A549 treated with Mapracorat at 1 μM for 4 hours (cell line): Measurements from ENCODE around the gene ZSCAN26. TPM values are rescaled to one million over a fixed set of nuclear protein-coding genes. Genes with fewer than 3 reads are reported as not detected.

Experiments used
- total RNA-seq: library from RNA; stranded (reverse); fragments of 200-300 nt; extraction: Qiagen RNA extraction; gene quantifications from 5 replicates; pipeline ENCODE4 v1.2.3, GENCODE V29; 2022

ZSCAN26 gene
- total RNA-seq = 4.0 to 4.9 TPM (median 4.7 TPM) in 5 replicates

DNA sequence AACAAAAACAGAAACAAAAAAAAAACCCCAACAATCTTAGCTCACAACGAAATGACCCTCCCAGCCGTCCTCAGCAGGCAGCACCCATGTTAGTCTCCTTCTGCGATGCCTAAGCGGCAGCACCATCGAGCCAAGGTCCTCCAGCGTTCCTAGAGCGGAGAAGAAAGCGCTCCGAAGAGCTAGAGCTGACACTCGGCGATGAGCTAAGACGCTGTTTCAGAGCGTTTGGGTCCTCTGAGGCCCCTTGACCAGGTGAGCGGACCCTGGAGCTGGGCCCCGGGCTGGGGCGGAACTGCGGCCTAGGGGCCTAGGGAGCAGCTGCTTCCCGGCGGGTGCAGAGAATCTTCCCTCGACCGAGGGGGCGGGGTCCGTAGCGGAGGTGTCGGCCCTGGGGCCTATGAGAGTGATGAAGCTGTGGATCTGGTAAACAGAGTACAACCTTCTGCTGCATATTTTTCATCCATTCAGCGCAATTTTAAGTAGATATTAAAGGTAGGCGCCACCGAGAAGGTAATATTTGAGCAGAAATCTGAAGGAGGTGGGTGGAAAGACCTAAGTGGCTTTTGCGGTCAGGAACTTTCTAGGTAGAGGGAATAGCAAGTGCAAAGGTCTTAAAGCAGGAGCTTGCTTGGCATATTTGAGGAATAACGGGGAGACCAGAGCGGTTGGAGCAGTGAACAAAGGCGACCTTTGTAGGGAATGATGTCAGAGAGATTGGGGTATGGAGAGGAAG is at the start of gene ZSCAN26:
TSS of gene ZSCAN26 (plus strand) at position 182 of the 733 bp plus-strand sequence. CDS start 4,777 bp downstream, outside the sequence.

DNA sequence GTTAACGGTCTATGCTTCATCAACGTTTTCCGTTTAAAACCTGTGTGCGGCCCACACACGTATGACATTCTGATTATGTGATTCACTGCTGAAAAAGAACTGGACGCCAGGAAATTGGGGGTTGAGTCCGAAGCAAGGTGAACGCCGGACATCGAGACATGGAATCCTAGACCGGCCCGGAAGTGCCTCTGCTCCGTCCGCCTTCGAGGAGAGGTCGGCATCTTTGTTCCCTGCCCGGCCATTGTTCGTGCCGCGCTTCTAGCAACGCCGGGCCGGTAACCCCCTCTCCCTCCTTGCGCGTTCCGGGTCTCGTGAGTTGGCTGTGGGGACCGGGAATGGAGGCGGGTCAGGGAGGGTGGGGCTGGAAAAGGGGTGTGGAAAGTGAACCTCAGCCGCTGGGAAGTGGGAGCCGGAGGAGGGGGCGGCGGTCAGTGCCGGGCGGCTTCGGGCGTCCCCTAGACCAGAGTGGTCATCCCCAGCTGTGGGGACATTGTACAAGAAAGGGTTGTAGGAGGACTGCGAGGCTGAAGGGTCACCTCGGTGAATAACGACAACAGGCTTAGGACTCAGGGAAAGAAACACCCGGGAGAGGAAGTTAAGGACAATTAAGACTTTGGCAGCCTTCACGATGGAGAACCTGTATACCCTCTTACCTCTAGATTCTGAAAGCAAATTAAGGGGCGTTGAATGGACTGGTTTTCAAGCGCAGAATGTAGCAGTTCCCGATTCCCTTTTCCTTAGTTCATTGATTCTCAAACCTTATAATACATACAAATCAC is 41.7 kb upstream of the ZSCAN26 start, which contains the start of gene ZSCAN9:
TSS of gene ZSCAN9 (plus strand) at position 220 of the 779 bp plus-strand sequence. CDS start 1,810 bp downstream, outside the sequence.

DNA sequence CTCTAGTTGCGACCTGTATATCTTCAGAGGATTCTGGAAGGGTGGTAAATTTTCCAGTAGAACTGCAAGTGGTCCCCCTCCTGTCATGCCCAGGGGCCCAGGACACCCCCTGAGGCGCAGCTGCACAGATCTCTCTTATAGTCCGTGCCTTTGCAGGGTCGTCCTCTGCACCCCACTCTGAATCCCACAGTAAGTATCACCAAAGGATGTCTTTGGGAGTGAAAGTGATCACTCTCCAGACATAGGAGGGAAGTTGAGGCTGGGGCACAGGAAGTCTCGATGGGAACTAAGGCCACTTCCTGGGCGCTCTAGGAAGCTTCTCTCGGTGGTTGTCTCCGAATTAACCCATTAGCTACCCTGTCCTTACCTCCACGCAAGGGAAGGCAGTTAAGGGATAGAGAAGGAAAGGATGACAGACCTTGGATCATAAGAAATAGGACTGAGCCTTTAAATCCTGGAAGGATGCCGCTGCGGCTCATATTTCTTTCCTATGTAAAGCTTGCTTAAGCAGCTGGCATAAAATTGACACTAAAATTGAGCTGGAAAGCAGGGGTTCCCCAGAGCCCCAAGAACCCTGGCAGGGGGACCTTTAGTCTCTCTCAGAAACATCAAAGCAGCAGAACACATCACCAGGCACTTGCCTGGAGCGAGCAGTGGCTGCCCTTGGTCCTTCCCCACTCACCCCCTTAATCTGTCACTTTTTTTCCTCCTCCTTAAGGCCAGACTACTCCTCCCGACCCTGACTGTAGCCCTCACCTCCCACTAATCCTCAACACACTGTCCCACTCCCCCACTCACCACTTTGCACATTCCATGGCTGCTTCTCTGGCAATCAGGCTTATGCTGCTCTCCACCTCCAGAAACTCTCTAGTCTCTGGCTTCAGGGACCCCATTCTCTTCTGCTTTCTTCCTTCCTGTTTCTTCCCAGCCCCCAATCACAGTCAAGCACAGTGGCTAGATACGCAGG is 14.7 kb upstream of the ZSCAN26 start, which contains the start of gene ZKSCAN4:
TSS of gene ZKSCAN4 (minus strand) at position 261 of the 967 bp plus-strand sequence. CDS start 289 bp downstream, outside the sequence.

DNA sequence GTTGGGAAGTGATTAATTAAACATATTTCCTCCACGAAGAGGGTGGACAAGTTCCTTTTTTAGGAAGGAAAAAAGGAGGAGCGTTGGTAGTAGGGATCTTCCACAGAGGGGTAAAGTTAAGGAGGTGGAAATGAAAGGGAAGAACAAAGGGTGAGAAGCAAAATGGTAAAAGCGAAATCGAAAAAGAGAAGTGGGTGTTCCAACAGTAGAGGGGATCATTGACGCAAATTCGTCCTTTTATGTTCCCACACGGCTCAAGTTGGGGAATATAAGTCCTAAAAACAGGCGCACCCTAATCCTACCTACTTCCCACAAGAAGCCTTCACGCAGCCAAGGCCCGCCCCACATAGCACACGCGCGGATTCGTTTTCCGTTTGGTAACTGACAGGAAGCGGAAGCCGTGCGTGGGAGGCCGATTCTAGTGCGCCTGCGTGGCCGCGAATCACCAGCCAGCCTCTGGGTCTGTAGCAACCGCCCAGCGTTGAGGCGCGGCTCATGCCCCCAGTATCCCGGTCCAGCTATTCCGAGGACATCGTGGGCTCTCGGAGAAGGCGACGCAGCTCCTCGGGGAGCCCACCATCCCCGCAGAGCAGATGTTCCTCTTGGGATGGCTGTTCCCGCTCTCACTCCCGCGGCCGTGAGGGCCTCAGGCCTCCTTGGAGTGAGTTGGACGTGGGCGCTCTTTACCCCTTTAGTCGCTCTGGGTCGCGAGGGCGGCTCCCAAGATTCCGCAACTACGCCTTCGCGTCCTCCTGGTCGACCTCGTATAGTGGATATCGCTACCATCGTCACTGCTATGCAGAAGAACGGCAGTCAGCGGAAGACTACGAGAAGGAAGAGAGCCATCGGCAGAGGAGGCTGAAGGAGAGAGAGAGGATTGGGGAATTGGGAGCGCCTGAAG is 7.8 kb upstream of the ZSCAN26 start, which contains the start of gene NKAPL:
TSS of gene NKAPL (plus strand) at position 421 of the 901 bp plus-strand sequence. CDS start at position 496, 75 bp downstream.

DNA sequence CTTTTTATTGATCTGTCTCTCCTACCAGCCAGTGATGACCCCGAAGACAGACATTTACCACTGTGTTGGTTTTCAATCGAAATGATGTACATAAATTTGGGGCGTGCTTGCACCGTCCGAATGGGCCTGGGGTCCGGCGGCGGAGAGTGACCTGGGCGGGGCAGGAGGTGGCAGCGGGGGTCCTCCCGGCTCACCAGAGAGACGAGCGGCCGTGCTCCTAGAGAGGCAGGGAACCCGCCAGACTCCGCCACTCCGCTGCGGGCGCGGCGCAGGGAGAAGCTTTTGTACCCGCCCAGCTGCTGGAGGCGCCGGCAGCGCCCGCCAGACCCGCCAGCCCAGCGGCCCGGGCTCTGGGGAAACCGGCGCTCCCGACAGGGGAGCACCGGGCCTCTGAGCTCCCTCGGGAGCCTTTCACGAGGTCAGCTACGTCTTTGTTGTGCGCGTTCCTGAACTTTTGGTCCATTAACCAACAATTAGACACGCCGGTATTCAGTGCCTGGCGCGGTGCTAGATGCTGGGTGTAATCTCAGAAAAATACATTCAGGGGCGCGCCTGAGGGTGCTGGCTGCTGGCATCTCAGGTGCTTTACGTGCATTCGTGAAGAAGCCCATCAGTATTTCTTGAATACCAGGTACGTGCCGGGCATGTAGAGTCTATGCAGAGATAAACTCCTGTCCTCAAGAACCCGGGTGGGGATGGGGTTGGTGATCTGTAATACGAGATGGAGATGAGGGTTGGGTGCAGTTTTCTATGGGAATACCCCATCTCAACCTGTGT is 14.5 kb downstream of the ZSCAN26 start, which contains the start of gene PGBD1:
TSS of gene PGBD1 (plus strand) at position 285 of the 777 bp plus-strand sequence. CDS start 2,242 bp downstream, outside the sequence.

Other genes starting within 250 kb of the ZSCAN26 start
- 0.58 to 1.2 TPM (median 0.74 TPM) in 5 replicates for gene ZNF165, start 186.6 kb upstream of the ZSCAN26 start, total RNA-seq
- gene ZSCAN16, start 142.5 kb upstream of the ZSCAN26 start, total RNA-seq = 3.5 to 5.3 TPM (median 4.4 TPM) in 5 replicates
- 3.4 to 5.8 TPM (median 5.1 TPM) in 5 replicates for gene ZKSCAN8, start 125.3 kb upstream of the ZSCAN26 start, total RNA-seq
- gene ZSCAN9, start 41.9 kb upstream of the ZSCAN26 start, total RNA-seq = 5.7 to 8.9 TPM (median 7.3 TPM) in 5 replicates
- gene ZKSCAN4, start 14.9 kb upstream of the ZSCAN26 start, total RNA-seq = 2.4 to 2.9 TPM (median 2.6 TPM) in 5 replicates
- gene NKAPL, start 7.8 kb upstream of the ZSCAN26 start, total RNA-seq = not detected in 5 replicates
- 3.9 to 5.6 TPM (median 5.1 TPM) in 5 replicates for gene PGBD1, start 14.4 kb downstream of the ZSCAN26 start, total RNA-seq
- gene ZSCAN31, start 69.0 kb downstream of the ZSCAN26 start, total RNA-seq = 1.4 to 4.2 TPM (median 1.9 TPM) in 5 replicates
- 1.4 to 2.2 TPM (median 2.0 TPM) in 5 replicates for gene ZKSCAN3, start 82.8 kb downstream of the ZSCAN26 start, total RNA-seq
- gene ZSCAN12, start 132.6 kb downstream of the ZSCAN26 start, total RNA-seq = 1.5 to 1.9 TPM (median 1.8 TPM) in 5 replicates
- gene ZSCAN23, start 176.3 kb downstream of the ZSCAN26 start, total RNA-seq = not detected in 5 replicates
- not detected in 5 replicates for gene GPX6, start 248.7 kb downstream of the ZSCAN26 start, total RNA-seq